Smooth muscle cell of the brain vasculature (primary cell): ENCODE measurements around the gene ULBP1.
A peak's percentile ranks its signal among the peaks of the same experiment; 100 is the strongest.
"Not testable (repeated sequence)": the region's sequence is repeated elsewhere in the genome, so short reads cannot be mapped to it uniquely, and the experiment has no call there.

Source experiments
- DNase-seq: peaks from one replicate; pipeline ENCODE4 v3.0.0-alpha.2; 2012; ENCODE audit warnings: low read depth, low spot score

Gene ULBP1

GRCh38 chr6:150004783-150005717, 41.3 kb downstream of the ULBP1 start:
- peak; percentile 58 for DNase-seq

GRCh38 chr6:150005761-150006651, 42.3 kb downstream of the ULBP1 start:
- no peak for DNase-seq

DNA sequence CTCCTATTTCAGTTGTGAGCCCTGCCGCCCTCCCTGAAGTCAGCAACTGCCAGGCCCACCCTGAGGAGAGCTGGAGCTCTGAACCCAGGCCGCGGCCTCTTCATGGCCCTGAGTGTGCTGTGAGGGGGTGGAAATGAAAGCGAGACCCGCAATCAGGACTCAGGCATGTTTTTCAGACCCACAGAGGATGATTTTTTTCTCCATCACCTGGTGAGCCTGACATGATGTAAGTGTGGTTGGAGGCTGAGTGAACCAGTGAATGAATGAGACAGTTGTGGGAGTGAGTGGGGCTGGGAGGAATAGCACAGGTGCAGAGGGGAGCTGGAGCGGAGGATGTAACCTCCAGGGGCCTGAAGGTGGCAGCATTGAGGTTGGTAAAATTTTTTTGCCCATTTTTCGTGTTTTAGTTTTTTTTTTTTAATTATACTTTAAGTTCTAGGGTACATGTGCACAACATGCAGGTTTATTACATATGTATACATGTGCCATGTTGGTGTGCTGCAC, 43.3 kb downstream of the ULBP1 start:
- DNase-seq = no peak

DNA sequence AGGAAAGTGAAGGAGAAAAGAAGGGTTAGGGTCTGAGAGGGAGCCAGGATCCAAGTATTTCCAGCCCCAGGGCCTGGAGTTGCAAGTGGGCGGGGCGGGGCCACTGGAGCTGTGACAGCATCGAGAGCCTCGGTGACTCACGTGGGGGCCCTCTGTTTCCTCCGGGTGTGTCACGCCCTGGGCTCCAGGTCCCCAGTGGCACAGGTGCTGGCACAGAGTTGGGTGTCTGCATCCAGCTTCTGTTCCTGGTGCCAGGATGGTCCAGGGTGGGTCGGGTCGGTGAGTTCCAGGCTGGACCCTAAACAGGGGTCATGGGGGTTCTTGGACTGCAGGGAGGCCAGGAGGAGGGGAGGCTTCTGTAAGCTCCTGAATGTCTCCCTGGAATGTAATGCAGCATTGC, 44.8 kb downstream of the ULBP1 start:
- no peak for DNase-seq

DNA sequence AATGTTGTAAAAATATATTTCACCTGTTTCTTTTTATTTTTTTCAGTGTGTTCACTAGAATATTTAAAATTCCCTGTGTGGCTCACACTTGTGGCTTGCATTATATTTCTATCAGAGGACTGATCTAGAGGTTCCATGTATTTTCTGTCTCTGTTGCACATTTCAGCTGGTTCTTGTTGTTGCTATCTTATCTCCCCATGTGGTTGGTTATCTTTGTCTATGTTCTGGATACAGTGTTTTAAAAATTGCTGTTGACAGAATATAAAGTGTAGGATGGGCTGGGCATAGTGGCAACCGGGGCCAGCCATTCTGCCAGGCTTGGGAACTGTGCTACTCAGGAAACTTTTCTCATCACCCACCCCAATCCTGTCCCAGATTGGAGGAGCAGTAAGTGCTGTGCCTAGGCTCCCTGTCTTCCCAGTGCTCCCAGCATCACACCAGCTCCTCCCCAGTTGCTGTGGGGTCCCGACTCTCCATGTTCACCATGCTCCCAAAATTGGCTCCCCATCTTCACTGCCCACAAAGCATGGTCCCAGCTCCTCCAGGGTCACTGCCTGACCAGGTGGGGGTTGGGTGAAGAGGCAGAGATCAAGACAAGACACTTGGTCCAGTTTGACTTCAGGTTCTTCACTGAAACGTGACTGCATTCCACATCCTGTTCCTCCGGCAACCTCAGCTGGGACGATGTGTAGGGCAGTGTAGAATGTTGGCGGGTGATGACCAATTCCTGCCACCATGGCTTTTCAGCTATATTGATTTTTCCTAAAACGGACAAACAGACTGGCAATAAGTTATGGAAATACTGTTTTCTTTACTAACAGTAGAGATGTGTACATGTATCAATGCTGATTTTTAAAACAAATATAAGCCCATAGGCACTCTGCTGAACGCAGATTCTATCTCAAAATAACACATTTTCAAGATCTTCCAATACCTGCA, 49.4 kb downstream of the ULBP1 start:
- not testable (repeated sequence) for DNase-seq

DNA sequence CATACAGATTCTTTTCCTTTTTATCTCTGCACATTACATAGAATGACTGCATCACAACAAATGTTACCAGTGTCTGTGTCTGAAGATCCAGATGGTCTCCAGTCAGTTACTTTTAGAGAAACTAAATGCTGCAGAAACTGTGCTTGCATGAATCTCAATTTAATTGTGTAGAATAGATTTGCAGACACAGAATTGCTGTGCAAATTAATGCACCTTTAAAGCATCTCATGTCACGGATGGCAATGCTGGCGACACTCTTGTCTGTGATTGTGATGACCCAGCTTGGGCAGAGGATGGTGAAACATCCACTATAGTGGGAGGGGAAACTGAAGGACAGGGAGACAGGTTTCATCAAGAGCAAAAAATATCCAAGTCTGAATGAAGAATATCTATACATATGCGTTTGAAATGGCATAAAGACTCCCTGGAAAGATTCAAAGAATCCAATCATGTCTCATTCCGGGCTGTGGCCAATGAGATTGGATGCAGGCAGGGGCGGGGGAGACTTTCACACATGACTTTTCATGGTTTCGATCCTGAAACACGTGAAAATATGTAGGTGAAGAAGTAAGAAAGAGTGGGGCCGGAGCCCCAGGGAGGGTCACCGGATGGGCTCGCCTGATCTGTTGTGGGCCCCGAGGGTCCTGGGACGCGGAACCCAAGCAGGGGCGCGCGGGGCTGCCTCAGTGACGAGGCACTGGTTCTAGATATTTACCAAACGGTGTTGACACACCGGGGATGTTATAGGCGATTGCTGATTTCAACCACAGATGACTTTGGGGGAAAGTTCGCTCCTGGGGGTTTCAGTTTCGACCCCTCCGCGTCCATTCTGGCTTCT, 50.3 kb downstream of the ULBP1 start:
- DNase-seq = not testable (repeated sequence)

DNA sequence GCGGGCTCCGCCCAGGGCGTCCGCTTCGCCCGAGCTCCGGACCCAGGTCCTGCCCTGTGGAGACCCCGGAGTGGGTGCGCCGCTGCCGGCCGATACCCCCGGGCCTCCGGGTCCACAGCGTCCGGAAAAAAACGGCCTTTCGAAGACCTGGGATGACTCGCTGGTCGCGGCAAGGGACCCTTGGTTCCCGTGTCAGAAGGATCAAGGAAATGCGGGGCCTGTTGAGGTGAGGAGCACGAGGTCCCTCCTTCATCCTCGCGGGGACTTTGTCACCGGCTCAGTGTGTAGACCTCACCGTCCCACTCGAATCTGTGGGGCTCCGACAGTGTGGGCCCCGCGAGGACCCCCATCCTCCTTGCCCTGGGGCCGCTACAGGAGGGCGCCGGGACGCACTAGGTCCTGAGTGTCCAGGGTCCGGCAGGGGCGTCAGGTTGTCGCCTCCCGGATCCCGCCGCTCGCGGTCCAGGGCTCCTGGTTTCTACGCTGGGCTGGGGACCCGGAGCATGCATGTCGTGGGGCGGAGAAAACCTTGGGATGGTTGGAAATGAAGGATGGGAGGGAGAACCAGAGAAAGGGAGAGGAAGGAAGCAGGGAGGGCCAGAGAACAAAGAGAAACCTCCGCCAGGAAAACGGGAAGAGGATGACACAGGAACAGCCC, 51.0 kb downstream of the ULBP1 start:
- not testable (repeated sequence) for DNase-seq

GRCh38 chr6:150015281-150016001, 51.7 kb downstream of the ULBP1 start:
- not testable (repeated sequence) for DNase-seq

- DNase-seq = peak; percentile 21
Measured at GRCh38 chr6:150016324-150017185, 52.8 kb downstream of the ULBP1 start.

DNA sequence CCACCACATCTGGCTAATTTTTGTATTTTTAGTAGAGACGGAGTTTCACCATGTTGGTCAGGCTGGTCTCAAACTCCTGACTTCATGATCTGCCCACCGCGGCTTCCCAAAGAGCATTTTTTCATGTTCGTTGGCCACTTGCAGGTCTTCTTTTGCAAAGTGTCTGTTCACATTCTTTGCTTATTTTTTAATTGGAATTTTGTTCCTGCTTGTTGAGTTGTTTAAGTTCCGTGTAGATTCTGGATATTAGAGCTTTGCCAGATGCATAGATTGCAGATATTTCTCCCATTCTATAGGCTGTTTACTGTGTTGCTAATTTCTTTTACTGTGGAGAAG, 53.4 kb downstream of the ULBP1 start:
- DNase-seq = not testable (repeated sequence)

- DNase-seq = no peak
Measured at GRCh38 chr6:150018846-150019580, 55.3 kb downstream of the ULBP1 start.

DNA sequence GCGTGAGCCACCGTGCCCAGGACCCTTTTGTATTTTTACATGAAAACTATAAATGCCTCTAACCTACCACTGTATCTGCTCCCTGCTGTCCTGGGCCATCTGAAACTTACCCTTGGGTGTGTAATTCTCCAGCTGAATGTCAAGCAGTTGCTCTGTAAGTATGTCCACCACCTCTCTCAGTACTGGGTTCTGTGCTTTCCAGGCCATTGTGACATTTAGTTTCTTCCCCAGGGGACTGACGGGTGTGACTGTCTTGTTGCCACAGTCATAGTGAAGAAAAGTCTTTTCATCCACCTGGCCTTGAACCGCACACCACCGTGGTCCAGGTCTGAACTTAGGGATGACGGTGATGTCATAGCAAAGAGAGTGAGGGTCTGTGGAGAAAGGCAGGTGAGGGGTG, 58.1 kb downstream of the ULBP1 start:
- not testable (repeated sequence) for DNase-seq
